CD4-positive, alpha-beta T cell treated with Interleukin-15 for 4 hours (primary cell): Measurements from ENCODE around the gene OTULINL.
"Not testable (repeated sequence)": the region's sequence is repeated elsewhere in the genome, so short reads cannot be mapped to it uniquely, and the experiment has no call there.

ENCODE experiments used
- DNase-seq: peaks from one replicate; pipeline ENCODE4 v3.0.0-alpha.2; 2020; ENCODE audit warnings: low spot score

The OTULINL gene

GRCh38 chr5:14581106-14581890, at the start of gene OTULINL:
Gene OTULINL (plus strand): TSS chr5:14581792. CDS start chr5:14581895, 103 bp downstream.
- peak; percentile 88 for DNase-seq

- DNase-seq, result no peak
These were observed 49.4 kb upstream of the OTULINL start for GRCh38 chr5:14532180-14532579.

- no peak for DNase-seq
These were observed 46.8 kb upstream of the OTULINL start for GRCh38 chr5:14534773-14535172.

- DNase-seq, result no peak
These were observed 36.3 kb upstream of the OTULINL start for GRCh38 chr5:14545308-14545707.

- no peak for DNase-seq
These were observed 35.7 kb upstream of the OTULINL start for GRCh38 chr5:14545862-14546261.

GRCh38 chr5:14547666-14548065, 33.9 kb upstream of the OTULINL start:
- no peak for DNase-seq

GRCh38 chr5:14551211-14551610, 30.4 kb upstream of the OTULINL start:
- DNase-seq, result no peak

GRCh38 chr5:14552017-14552416, 29.6 kb upstream of the OTULINL start:
- no peak for DNase-seq

GRCh38 chr5:14554288-14554687, 27.3 kb upstream of the OTULINL start:
- DNase-seq, result not testable (repeated sequence)

- DNase-seq, result no peak
These were observed 25.6 kb upstream of the OTULINL start for GRCh38 chr5:14556015-14556414.

GRCh38 chr5:14557203-14557770, 24.3 kb upstream of the OTULINL start:
- no peak for DNase-seq

GRCh38 chr5:14557791-14558415, 23.7 kb upstream of the OTULINL start:
- no peak for DNase-seq

- no peak for DNase-seq
These were observed 21.4 kb upstream of the OTULINL start for GRCh38 chr5:14560091-14560595.

GRCh38 chr5:14561741-14562140, 19.9 kb upstream of the OTULINL start:
- no peak for DNase-seq

- no peak for DNase-seq
These were observed 13.3 kb upstream of the OTULINL start for GRCh38 chr5:14568333-14568732.

- no peak for DNase-seq
These were observed 11.5 kb upstream of the OTULINL start for GRCh38 chr5:14569948-14570691.

- no peak for DNase-seq
These were observed 9.7 kb upstream of the OTULINL start for GRCh38 chr5:14571901-14572300.

- DNase-seq, result no peak
These were observed 9.2 kb upstream of the OTULINL start for GRCh38 chr5:14572385-14572784.

- no peak for DNase-seq
These were observed 8.8 kb upstream of the OTULINL start for GRCh38 chr5:14572836-14573235.

GRCh38 chr5:14574096-14574495, 7.5 kb upstream of the OTULINL start:
- DNase-seq, result no peak

GRCh38 chr5:14574891-14575508, 6.6 kb upstream of the OTULINL start:
- no peak for DNase-seq

GRCh38 chr5:14576206-14576605, 5.4 kb upstream of the OTULINL start:
- no peak for DNase-seq
